Stromal cell of bone marrow (primary cell): ENCODE data around the gene WRNIP1.
"Not testable (repeated sequence)": the region's sequence is repeated elsewhere in the genome, so short reads cannot be mapped to it uniquely, and the experiment has no call there.

Experiments used
- DNase-seq: peaks from one replicate; pipeline ENCODE4 v3.0.0-alpha.2; 2012; ENCODE audit warnings: low read depth

WRNIP1 gene

DNA sequence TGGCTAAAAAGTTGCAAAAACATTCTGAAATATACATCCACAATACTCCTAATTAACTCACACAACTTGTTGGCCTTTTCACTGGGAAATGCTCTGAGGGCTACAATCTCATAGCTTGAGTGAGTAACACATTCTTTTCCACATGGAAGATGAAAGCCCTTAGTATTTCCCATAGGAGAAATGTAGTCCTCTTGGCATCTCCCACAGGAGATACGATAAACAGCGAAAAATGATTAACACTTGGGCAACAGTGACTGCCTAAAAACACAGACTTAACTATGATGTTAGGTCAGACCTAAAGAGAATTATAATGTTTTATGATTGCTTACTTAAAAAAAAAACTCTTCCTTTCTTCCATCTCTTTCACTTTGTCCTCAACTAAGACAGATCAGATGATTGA, 23.4 kb upstream of the WRNIP1 start:
- DNase-seq = no peak

DNA sequence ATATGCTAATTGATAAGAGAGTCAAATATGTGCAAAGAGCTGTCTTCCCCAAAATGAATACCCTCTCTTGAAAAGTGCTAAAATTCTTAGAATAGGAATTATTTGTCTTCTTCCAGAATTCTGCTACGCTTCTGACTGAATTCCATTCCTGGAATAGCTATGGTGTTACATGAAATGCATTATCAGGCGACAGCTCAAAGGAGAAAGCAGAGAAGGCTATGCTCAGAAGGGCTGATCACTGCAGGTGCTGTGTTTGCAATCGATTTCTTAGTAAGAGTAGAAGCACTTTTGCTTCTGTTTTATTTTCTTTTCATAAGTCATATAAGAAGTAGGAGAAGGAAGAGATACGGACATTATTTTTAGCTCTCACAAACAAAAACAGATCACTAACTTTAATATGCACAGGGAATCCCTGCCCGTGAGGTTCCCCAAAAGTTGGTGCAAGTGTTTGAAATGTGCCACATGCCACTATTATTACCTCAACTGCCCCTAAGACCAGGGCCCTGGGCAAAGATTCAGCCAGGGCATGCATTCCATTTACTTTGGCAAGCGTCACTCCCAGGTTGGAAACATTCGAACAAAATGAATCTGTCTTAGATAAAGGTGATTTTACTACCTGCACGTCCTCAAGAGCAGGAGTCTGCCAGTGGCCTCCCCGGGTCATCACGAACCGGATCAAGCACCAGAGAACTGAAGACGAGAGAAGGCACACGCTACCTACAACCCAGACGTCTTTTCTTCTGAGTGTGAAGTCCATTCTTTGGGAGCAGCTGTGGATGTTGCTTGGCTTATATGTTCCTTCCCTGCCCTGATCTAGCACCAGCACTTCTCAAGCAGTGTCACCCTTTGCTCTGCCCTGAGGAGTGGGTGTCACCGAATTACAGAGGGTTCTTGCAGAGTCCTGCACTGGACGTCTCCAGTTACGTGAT, 21.6 kb upstream of the WRNIP1 start:
- no peak for DNase-seq

- DNase-seq = no peak
Measured at GRCh38 chr6:2744209-2744771, 20.9 kb upstream of the WRNIP1 start.

GRCh38 chr6:2744778-2745177, 20.4 kb upstream of the WRNIP1 start:
- no peak for DNase-seq

- no peak for DNase-seq
Measured at GRCh38 chr6:2745246-2745645, 19.9 kb upstream of the WRNIP1 start.

GRCh38 chr6:2746557-2747061, 18.6 kb upstream of the WRNIP1 start:
- DNase-seq = no peak

GRCh38 chr6:2748183-2748582, 17.0 kb upstream of the WRNIP1 start:
- DNase-seq = no peak

DNA sequence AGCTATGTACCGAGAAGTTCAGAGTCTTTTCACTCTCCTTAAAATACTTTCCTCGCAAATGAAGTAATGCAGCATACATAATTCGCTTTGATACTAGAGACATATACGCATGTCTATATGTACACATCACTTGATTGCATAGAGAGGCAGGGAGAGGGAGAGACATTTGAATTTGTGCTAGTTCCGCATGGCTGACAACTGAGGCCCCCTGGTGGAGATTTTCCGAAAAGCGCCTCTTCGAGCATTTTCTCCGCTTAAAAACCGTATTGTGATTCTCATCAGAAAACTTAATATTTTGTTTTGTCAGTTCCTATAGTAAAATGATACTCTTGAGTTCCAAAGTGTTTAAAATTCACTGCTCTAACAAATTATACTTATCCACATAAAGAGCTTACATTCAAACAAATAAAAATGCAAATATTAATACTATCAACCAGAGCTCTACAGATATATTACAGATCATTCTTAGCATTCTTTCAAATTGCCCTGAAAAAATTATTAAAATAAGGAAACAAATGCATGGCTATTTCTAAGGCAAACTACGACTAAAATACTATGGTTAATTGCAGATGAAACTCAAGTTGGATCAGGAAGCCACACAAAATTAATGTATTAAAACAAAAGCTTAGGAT, 15.1 kb upstream of the WRNIP1 start:
- no peak for DNase-seq

DNA sequence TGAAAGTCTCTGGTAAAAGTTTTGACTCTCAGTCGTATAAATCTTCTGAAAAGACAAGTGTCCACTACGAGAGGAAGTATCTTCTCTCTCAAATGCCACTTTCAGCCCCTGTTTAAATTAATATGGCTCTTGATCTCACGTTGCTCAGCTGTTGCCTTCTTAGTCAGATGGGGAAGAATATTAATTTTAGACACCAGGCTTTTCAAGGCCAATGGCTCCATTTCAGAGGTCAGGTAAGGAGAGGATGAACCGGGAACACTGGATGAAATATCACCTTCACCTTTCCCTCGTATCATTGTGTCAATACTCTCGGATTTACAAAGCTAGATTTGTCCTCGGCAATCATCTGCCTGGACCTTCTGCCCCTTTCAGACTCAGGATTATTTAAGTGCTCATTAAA, 14.4 kb upstream of the WRNIP1 start, which contains the start of gene MYLK4:
Gene MYLK4, minus strand, starts transcription at position 91 of the 400 bp plus-strand sequence. CDS start 1,628 bp downstream, outside the sequence.
- no peak for DNase-seq

GRCh38 chr6:2751871-2752270, 13.3 kb upstream of the WRNIP1 start:
- DNase-seq = no peak

DNA sequence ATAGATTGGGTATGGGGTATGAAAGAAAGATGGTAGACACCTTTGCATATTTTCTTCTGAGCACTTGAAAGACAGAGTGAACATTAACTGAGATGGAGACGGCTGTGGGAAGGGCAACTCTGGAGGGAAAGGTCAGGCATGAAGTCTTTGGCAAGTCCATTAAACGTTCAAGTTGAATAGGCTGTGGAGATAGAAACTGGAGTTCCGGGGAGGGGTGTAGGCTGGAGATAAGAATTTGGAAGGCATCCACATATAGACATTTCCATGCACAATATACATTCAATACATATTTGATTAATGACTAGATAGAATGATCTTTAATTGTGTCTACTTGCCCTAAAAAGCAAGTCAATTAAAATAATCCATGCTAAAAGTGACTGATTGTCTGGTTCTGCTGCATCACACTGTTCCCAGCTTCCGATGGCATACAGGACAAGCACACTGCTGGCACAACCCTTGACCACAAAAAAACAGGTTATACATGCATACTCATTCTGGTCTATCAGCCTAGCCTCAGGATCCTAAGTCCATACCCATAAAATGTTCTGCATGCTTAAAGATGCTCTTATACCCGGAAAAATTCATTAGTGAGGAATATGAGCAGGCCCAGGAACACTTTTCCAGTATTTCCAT, 12.6 kb upstream of the WRNIP1 start:
- DNase-seq = no peak

DNA sequence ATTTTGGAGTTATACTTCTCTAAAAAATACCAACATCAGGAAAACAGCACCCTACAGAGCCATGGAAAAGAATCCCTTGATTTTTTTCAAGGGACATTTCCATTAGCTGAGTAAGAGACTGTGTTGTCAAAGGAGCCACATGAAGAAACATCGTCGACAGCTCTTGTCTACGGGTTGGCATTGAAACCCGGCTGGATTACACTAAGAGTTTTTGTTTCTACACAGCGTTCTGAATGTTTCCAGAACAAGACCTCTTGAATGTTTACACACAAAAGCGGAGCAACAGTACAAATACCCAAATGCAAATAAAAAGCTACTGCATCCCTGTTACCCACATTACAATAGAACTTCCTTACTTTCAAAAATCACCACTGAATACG, 12.1 kb upstream of the WRNIP1 start:
- no peak for DNase-seq

DNA sequence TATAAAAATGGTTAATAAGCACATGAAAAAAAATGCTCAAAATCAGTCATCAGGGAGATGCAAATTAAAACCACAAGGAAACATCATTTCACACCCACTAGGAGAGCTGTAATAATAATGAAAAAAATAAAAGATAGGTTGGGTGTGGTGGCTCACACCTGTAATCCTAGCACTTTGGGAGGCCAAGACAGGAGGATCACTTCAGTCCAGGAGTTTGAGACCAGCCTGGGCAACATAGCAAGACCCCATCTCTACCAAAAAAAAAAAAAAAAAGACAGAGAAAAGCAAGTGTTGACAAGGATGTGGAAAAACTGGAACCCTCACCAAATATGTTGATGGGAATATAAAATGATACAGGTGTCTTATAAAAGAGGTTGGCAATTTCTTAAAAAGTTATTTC, 11.4 kb upstream of the WRNIP1 start:
- no peak for DNase-seq

GRCh38 chr6:2754393-2754792, 10.8 kb upstream of the WRNIP1 start:
- DNase-seq = no peak

GRCh38 chr6:2754911-2755310, 10.3 kb upstream of the WRNIP1 start:
- DNase-seq = no peak

DNA sequence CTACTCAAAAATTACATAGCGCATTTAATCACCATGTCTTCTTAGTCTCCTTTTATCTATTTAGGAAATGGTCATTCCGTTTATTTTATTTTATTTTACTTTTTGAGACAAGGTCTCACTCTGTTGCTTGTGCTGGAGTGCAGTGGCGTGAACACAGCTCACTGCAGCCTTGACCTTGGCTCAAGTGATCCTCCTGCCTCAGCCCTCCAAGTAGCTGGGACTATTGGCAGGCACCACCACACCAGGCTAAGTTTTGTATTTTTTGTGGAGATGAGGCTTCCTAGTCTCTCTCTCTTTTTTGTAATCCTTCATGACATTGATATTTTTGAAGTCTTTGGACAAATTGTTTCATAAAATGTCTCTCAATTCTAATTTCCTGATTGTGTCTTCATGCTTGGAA, 9.7 kb upstream of the WRNIP1 start:
- DNase-seq = no peak

GRCh38 chr6:2756241-2756640, 9.0 kb upstream of the WRNIP1 start:
- DNase-seq = no peak

DNA sequence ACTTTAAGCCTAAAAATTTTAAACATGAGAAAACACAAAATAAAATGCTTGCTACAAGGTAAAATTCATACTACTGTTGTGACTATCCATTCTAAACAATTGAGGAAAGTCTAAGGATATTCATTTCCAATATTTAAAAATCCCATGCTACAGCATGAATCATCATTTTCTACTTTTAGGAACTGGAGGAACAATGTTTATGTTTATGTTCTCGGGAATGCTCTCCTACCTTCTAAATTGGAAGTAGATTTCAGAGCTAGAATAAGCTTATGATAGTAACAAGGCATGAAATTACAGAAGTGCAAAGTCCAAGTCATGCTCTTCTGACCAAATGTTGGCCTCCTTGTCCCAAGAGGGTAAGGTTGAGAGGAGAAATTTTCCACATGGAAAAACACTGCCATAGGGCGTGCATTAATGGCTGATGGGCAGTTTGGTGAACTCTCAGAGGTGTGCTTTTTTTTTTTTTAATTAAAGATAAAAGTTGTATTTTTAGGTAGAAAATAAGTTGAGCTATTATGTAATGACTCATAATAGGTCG, 8.4 kb upstream of the WRNIP1 start:
- DNase-seq = no peak

- DNase-seq = no peak
Measured at GRCh38 chr6:2758980-2759379, 6.2 kb upstream of the WRNIP1 start.

GRCh38 chr6:2760882-2761842, 4.0 kb upstream of the WRNIP1 start:
- DNase-seq = no peak

DNA sequence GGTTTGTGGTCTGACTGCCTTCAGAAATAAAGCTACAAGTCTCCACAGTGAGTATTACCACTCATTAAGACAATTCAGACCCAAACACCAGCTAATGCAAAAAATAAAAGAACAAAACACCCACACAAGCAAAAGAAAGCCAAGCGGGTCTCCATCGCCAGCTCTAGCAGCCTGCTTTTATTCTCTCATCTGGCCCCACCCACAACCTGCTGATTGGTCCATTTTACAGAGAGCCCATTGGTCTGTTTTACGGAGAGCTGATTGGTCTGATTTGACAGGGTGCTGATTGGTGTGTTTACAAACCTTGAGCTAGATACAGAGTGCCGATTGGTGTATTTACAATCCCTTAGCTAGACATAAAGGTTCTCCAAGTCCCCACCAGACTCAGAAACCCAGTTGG, 2.3 kb upstream of the WRNIP1 start:
- DNase-seq = not testable (repeated sequence)
